Measurements from ENCODE around the gene TFPT. TPM values are rescaled to one million over a fixed set of nuclear protein-coding genes. Genes with fewer than 3 reads are reported as not detected.

TFPT gene
- total RNA-seq, 1 experiment from 2014 or later = 55.4 TPM

DNA sequence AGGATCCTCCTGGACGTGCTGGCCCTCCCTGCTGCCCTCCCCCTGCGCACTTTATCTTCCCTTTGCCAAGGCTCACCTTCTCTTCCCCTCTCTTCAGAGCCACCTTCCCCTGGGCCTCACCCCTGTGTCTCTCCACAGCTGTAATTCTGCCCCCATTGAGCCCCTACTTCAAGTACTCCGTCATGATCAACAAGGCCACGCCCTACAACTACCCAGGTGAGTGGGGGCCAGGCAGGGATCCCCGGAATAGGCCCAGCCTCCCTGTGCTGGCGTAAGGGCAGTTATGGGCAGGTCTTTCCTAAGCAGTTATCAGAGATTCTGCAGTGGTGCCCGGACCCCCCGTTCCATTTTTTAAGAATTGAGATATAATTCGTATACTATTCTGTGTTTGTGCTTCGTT, 9.7 kb downstream of the TFPT start:
- H3K36me3 ChIP-seq (ENCODE audit: low read depth, low read length) = peaks cover 27% of the 10 kb centered on the region; the same call in 1 of the 2 replicates
- no peak for DNase-seq
- H3K27ac ChIP-seq (ENCODE audit: low read length) = no peak overlapping the region
- no peak for TF ChIP-seq EZH2 (IDR thresholded peaks at IDR 0.05; ENCODE audit: low read length, unreplicated experiment)
- TF ChIP-seq EZH2phosphoT487 (IDR thresholded peaks at IDR 0.05; ENCODE audit: borderline replicate concordance, low read length) = no peak
- no peak for TF ChIP-seq CTCF (conservative IDR thresholded peaks at IDR 0.05; ENCODE audit: low read depth, low read length)
- H3K79me2 ChIP-seq (ENCODE audit: low read length) = peaks cover 33% of the 10 kb centered on the region
- no peak overlapping the region for H3K4me2 ChIP-seq (ENCODE audit: low read length)
- no peaks in the 10 kb centered on the region for H3K27me3 ChIP-seq (ENCODE audit: low read length)
- intact Hi-C loops (cut with micrococcal nuclease) = no loop called here
- ATAC-seq = no peak
- H3K9ac ChIP-seq (ENCODE audit: low read length) = no peak overlapping the region
- peaks cover 4% of the 10 kb centered on the region; the same call in 1 of the 2 replicates for H3K4me1 ChIP-seq (ENCODE audit: insufficient read depth, low read length)
- ChIA-PET CTCF (no interaction called here), POLR2A (ENCODE audit: unreplicated experiment) (no interaction called here)
- no peak overlapping the region for H2AFZ ChIP-seq (ENCODE audit: low read length)
- H3K4me3 ChIP-seq (ENCODE audit: low read length) = no peak overlapping the region
- no peaks in the 10 kb centered on the region for H3K9me3 ChIP-seq (ENCODE audit: low read length)
- BruUV-seq (replicated peaks) = no TSS peak
- H3F3A ChIP-seq (ENCODE audit: low read length, unreplicated experiment) = no peaks in the 10 kb centered on the region
- no peaks in the 10 kb centered on the region for H4K20me1 ChIP-seq (ENCODE audit: low read length)
- H3K9me2 ChIP-seq (replicated peaks; ENCODE audit: low read length) = no peaks in the 10 kb centered on the region

GRCh38 chr19:54104998-54105715, 10.3 kb downstream of the TFPT start:
- H3K27me3 ChIP-seq (ENCODE audit: low read length) = no peaks in the 10 kb centered on the region
- BruUV-seq (replicated peaks) = no TSS peak
- no peak for TF ChIP-seq EZH2phosphoT487 (IDR thresholded peaks at IDR 0.05; ENCODE audit: borderline replicate concordance, low read length)
- TF ChIP-seq CTCF (conservative IDR thresholded peaks at IDR 0.05; ENCODE audit: low read depth, low read length) = no peak
- no peak for TF ChIP-seq EZH2 (IDR thresholded peaks at IDR 0.05; ENCODE audit: low read length, unreplicated experiment)
- ATAC-seq (no peak), DNase-seq (no peak)
- CTCF ChIA-PET = no interaction called here
- peaks cover 33% of the 10 kb centered on the region for H3K79me2 ChIP-seq (ENCODE audit: low read length)
- POLR2A ChIA-PET (ENCODE audit: unreplicated experiment) = no interaction called here
- H3K9ac ChIP-seq (ENCODE audit: low read length) = no peak overlapping the region
- H3F3A ChIP-seq (ENCODE audit: low read length, unreplicated experiment) = no peaks in the 10 kb centered on the region
- H2AFZ ChIP-seq (ENCODE audit: low read length) = no peak overlapping the region
- no peaks in the 10 kb centered on the region for H3K9me3 ChIP-seq (ENCODE audit: low read length)
- H3K36me3 ChIP-seq (ENCODE audit: low read depth, low read length) = peaks cover 27% of the 10 kb centered on the region; the same call in 1 of the 2 replicates
- intact Hi-C loops (cut with micrococcal nuclease) = no loop called here
- no peak overlapping the region for H3K27ac ChIP-seq (ENCODE audit: low read length)
- H3K4me2 ChIP-seq (ENCODE audit: low read length) = no peak overlapping the region
- no peak overlapping the region for H3K4me3 ChIP-seq (ENCODE audit: low read length)
- peaks cover 4% of the 10 kb centered on the region; the same call in 1 of the 2 replicates for H3K4me1 ChIP-seq (ENCODE audit: insufficient read depth, low read length)
- no peaks in the 10 kb centered on the region for H3K9me2 ChIP-seq (replicated peaks; ENCODE audit: low read length)
- H4K20me1 ChIP-seq (ENCODE audit: low read length) = no peaks in the 10 kb centered on the region
